Testis (tissue), 3 donors: Measurements from ENCODE around the gene OSR1. TPM values are rescaled to one million over a fixed set of nuclear protein-coding genes. Genes with fewer than 3 reads are reported as not detected.

Experiments used
- DNase-seq: peaks from one replicate; pipeline ENCODE4 v3.0.0-alpha.2; 2019
- H3K27ac ChIP-seq, 2 donors: fragments of 200-600 bp; sonication (generic); one replicate each; pipeline ENCODE4 v1.5.1; 2019
- H3K27me3 ChIP-seq: fragments of 200-600 bp; sonication (generic); one replicate; pipeline ENCODE4 v1.5.1; 2019
- H3K36me3 ChIP-seq: fragments of 200-600 bp; sonication (generic); one replicate; pipeline ENCODE4 v1.5.1; 2017; ENCODE audit warnings: low read depth; ENCODE audit errors: missing control alignments
- H3K4me1 ChIP-seq: fragments of 200-600 bp; sonication (generic); one replicate; pipeline ENCODE4 v1.5.1; 2019
- H3K4me3 ChIP-seq, 2 donors: fragments of 200-600 bp; sonication (generic); one replicate each; pipeline ENCODE4 v1.5.1; 2017 to 2019
- H3K9me3 ChIP-seq: fragments of 200-600 bp; sonication (generic); one replicate; pipeline ENCODE4 v1.5.1; 2017
- CTCF ChIP-seq, 3 experiments: fragments of 450-650 bp in 2 of 3; fragments of 200-600 bp in 1 of 3; sonication (generic) in 1 of 3; IDR thresholded peaks; one replicate each; pipeline ENCODE4 v1.5.1; 2016 to 2019; ENCODE audit warnings: antibody characterized with exemption in 3 of 3, mild to moderate bottlenecking in 2 of 3, moderate library complexity in 1 of 3
- POLR2A ChIP-seq: fragments of 450-650 bp; IDR thresholded peaks from one replicate; pipeline ENCODE4 v1.6.1; 2017; ENCODE audit warnings: antibody characterized with exemption, mild to moderate bottlenecking, moderate library complexity
- WGBS, 2 donors: methylation state at CpG; one replicate each; pipeline ENCODE4 v1.1.5; 2018; 5-methylcytosine and 5-hydroxymethylcytosine counted together
- intact Hi-C: fragments of 100-400 bp; cut with DNase I; formaldehyde crosslinking; loops from one replicate; pipeline ENCODE4 v1.15.1; 2023; ENCODE audit warnings: low total_unique reads
- microRNA-seq, 2 donors: library from miRNA; unstranded; fragments of <30 nt; microRNA quantifications; one replicate each; pipeline ENCODE4, GENCODE V29; 2016; ENCODE audit warnings: borderline number of aligned reads in 2 of 2, borderline replicate concordance in 1 of 2
- polyA plus RNA-seq: library from polyadenylated mRNA; stranded (reverse); fragments of 350-450 nt; fragmentation: Illumina TruSeq; extraction: RNeasy Lipid Tissue Mini Kit (QIAGEN cat#74804); gene quantifications from one replicate; pipeline ENCODE4 v1.2.3, GENCODE V29; 2014; ENCODE audit warnings: low read depth, low replicate concordance; ENCODE audit not compliant: insufficient read depth
- small RNA-seq, 2 donors: library from RNA; depleted of rRNA; stranded (forward); fragments of <200 nt; gene quantifications; one replicate each; pipeline ENCODE3, GENCODE V24; 2016
- total RNA-seq, 2 donors: library from RNA; depleted of rRNA; stranded (reverse); fragments of >200 nt; gene quantifications; one replicate each; pipeline ENCODE4 v1.2.3, GENCODE V29; 2016

Gene OSR1
- total and polyA plus RNA-seq, 3 donors from 2014 or later, result 8.9 to 27.7 (median 21.5) TPM

- Histone ChIP-seq H3K27ac (no peak overlapping the region), H3K36me3 (no peaks in the 10 kb centered on the region), H3K4me3 (no peak overlapping the region), H3K9me3 (no peaks in the 10 kb centered on the region), H3K4me1 (no peaks in the 10 kb centered on the region), H3K27me3 (no peaks in the 10 kb centered on the region)
- DNase-seq, result no peak
- WGBS, 2 donors, result 92 to 100% methylated on average over 4 of the region's 4 CpGs
- intact Hi-C loops, result no loop called here
- TF ChIP-seq CTCF (IDR thresholded peaks at IDR 0.05) (no peak), POLR2A (no peak)
These were observed 56.7 kb downstream of the OSR1 start for GRCh38 chr2:19301706-19302105.

Small RNA genes within 50 kb of the gene (microRNA-seq; reads per million reads assigned to microRNA genes)
- 1.4 to 2.1 reads per million in 2 donors for gene MIR4757

Small RNA genes within 50 kb of the gene (small RNA-seq; reads per million reads assigned to genes)
- gene MIR4757, result 0 reads per million in 2 donors
